HCT116 (cell line): Measurements from ENCODE around the gene TMEM178B. TPM values are rescaled to one million over a fixed set of nuclear protein-coding genes. Genes with fewer than 3 reads are reported as not detected.

ENCODE experiments used
- ATAC-seq: fragments of 200-7000 bp; cut with Tn5 transposase; 2 replicates; pipeline ENCODE4 v1.9.1; 2020; ENCODE audit warnings: mild to moderate bottlenecking, moderate library complexity
- BruUV-seq: library from RNA; stranded (reverse); fragments of 400-500 nt; replicated peaks from 2 replicates; lab custom pipeline; 2021; lab: Mats Ljungman, UMichigan
- CTCF ChIA-PET: fragments of 300-600 bp; sonication (Branson Sonifier 250); formaldehyde crosslinking; loops from one replicate; lab custom pipeline; 2021; ENCODE audit warnings: antibody characterized with exemption; lab: Charles Lee
- POLR2A ChIA-PET: fragments of 300-600, 350-600 bp; sonication (Branson Sonifier 250); formaldehyde crosslinking; loops from one replicate; lab custom pipeline; 2021; ENCODE audit warnings: antibody characterized with exemption; lab: Charles Lee
- RAD21 ChIA-PET, 2 experiments: fragments of 300-600 bp; sonication (Branson Sonifier 250); formaldehyde crosslinking; loops; one replicate each; lab custom pipeline; 2023; ENCODE audit warnings: low total read pairs in 2 of 2; ENCODE audit not compliant: uncharacterized antibody in 2 of 2, unreplicated experiment in 2 of 2, low non-redundant PET in 1 of 2; lab: Charles Lee
- DNase-seq: peaks from one replicate; pipeline ENCODE4 v3.0.0-alpha.2; 2010; ENCODE audit warnings: low read depth, low spot score
- H2AFZ ChIP-seq: fragments of 200-600 bp; shearing (Covaris generic), sonication (generic); 2 replicates; pipeline ENCODE4 v1.6.1; 2017; ENCODE audit warnings: low read depth, mixed run types, mixed read lengths, antibody characterized with exemption, low read length; ENCODE audit not compliant: poor library complexity, severe bottlenecking
- H3K27ac ChIP-seq: 2 replicates; pipeline ENCODE4 v1.5.1; 2012; ENCODE audit warnings: low read depth, low read length
- H3K27me3 ChIP-seq: fragments of 200-600 bp; sonication (generic); 2 replicates; pipeline ENCODE4 v1.6.1; 2016; ENCODE audit warnings: mixed run types, low read length, mixed read lengths; ENCODE audit not compliant: insufficient read depth
- H3K36me3 ChIP-seq, 2 experiments: fragments of 200-500 bp in 1 of 2; fragments of 200-600 bp in 1 of 2; sonication (Bioruptor generic) in 1 of 2; sonication (generic) in 1 of 2; 2 replicates each; pipeline versions ENCODE4 v1.5.1 to v1.6.1; 2014 to 2016; ENCODE audit warnings: low read length in 2 of 2, inconsistent platforms in 1 of 2, mixed read lengths in 1 of 2, mixed run types in 1 of 2; ENCODE audit not compliant: insufficient read depth in 2 of 2, control insufficient read depth in 1 of 2
- H3K4me1 ChIP-seq, 2 experiments: fragments of 200-600 bp in 1 of 2; sonication (generic) in 1 of 2; 2 replicates each; pipeline versions ENCODE4 v1.5.1 to v1.6.1; 2012 to 2017; ENCODE audit warnings: low read length in 2 of 2, inconsistent platforms in 1 of 2, mild to moderate bottlenecking in 1 of 2, mixed read lengths in 1 of 2, mixed run types in 1 of 2, moderate library complexity in 1 of 2; ENCODE audit not compliant: insufficient read depth in 2 of 2, control insufficient read depth in 1 of 2
- H3K4me2 ChIP-seq: fragments of 200-600 bp; sonication (generic); 2 replicates; pipeline ENCODE4 v1.6.1; 2017; ENCODE audit warnings: mixed run types, low read length, mixed read lengths
- H3K4me3 ChIP-seq, 2 experiments: fragments of 200-600 bp in 1 of 2; sonication (generic) in 1 of 2; replicated peaks in 1 of 2; 2 replicates each; pipeline ENCODE4 v1.5.1; 2011 to 2016; ENCODE audit warnings: low read length in 2 of 2, control low read depth in 1 of 2, low read depth in 1 of 2, mild to moderate bottlenecking in 1 of 2, mixed read lengths in 1 of 2, mixed run types in 1 of 2
- H3K79me2 ChIP-seq: fragments of 200-600 bp; sonication (generic); 2 replicates; pipeline ENCODE4 v1.6.1; 2017; ENCODE audit warnings: mild to moderate bottlenecking, mixed run types, low read length, moderate library complexity, mixed read lengths; ENCODE audit not compliant: insufficient read depth
- H3K9ac ChIP-seq: fragments of 200-600 bp; sonication (generic); 2 replicates; pipeline ENCODE4 v1.6.1; 2016; ENCODE audit warnings: low read length, mixed read lengths
- H3K9me2 ChIP-seq: fragments of 200-600 bp; sonication (generic), shearing (Covaris generic); 2 replicates; pipeline ENCODE4 v1.6.1; 2017; ENCODE audit warnings: mixed run types, mild to moderate bottlenecking, moderate library complexity; ENCODE audit not compliant: insufficient read depth
- H3K9me3 ChIP-seq, 2 experiments: fragments of 200-500 bp in 1 of 2; fragments of 200-600 bp in 1 of 2; sonication (Bioruptor generic) in 1 of 2; sonication (generic) in 1 of 2; 2 replicates each; pipeline ENCODE4 v1.6.1; 2014 to 2017; ENCODE audit warnings: low read length in 2 of 2, mixed read lengths in 2 of 2, inconsistent platforms in 1 of 2, low read depth in 1 of 2, mild to moderate bottlenecking in 1 of 2, mixed run types in 1 of 2, moderate library complexity in 1 of 2; ENCODE audit not compliant: control insufficient read depth in 1 of 2, insufficient read depth in 1 of 2
- H4K20me1 ChIP-seq: fragments of 200-600 bp; sonication (generic), shearing (Covaris generic); 2 replicates; pipeline ENCODE4 v1.6.1; 2017; ENCODE audit warnings: mixed run types, mild to moderate bottlenecking, moderate library complexity; ENCODE audit not compliant: insufficient read depth
- CBX3 ChIP-seq: IDR thresholded peaks from 2 replicates; pipeline ENCODE4 v1.6.1; 2012; ENCODE audit warnings: low read depth
- FOSL1 ChIP-seq: IDR thresholded peaks from 2 replicates; pipeline ENCODE4 v1.6.1; 2012; ENCODE audit warnings: low read depth
- JUND ChIP-seq: IDR thresholded peaks from 2 replicates; pipeline ENCODE4 v1.6.1; 2012
- POLR2AphosphoS5 ChIP-seq: IDR thresholded peaks from 2 replicates; pipeline ENCODE4 v1.6.1; 2011; ENCODE audit warnings: mild to moderate bottlenecking, low read depth, low read length, moderate library complexity
- SIN3A ChIP-seq: IDR thresholded peaks from 2 replicates; pipeline ENCODE4 v1.6.1; 2012; ENCODE audit warnings: low read depth
- SP1 ChIP-seq: IDR thresholded peaks from 2 replicates; pipeline ENCODE4 v1.6.1; 2012; ENCODE audit warnings: low read depth
- YY1 ChIP-seq: IDR thresholded peaks from 2 replicates; pipeline ENCODE4 v1.6.1; 2011; ENCODE audit warnings: low read length, low read depth, moderate library complexity, mild to moderate bottlenecking; ENCODE audit not compliant: insufficient replicate concordance; ENCODE audit errors: extremely low read depth
- ZFX ChIP-seq: fragments of 450-650 bp; IDR thresholded peaks from 2 replicates; pipeline ENCODE4 v1.6.1; 2017
- ZNF274 ChIP-seq: fragments of 200-500 bp; sonication (Bioruptor generic); IDR thresholded peaks from 2 replicates; pipeline ENCODE4 v1.6.1; 2014; ENCODE audit warnings: mild to moderate bottlenecking, low read depth, low read length, inconsistent platforms
- intact Hi-C: fragments of 100-400 bp; cut with micrococcal nuclease; formaldehyde crosslinking; loops from 2 replicates; pipeline ENCODE4 v1.10.0; 2022
- total RNA-seq: library from RNA; stranded (reverse); gene quantifications from one replicate; pipeline ENCODE4 v1.2.1, GENCODE V29; 2021; ENCODE audit not compliant: unreplicated experiment
- TF ChIP-seq, protein P1 (sequence below): IDR thresholded peaks from 2 replicates; pipeline ENCODE4 v1.6.1; 2012; ENCODE audit warnings: low read depth
- TF ChIP-seq, protein P2 (sequence below), 3 experiments: fragments of 200-600 bp in 1 of 3; sonication (generic) in 1 of 3; IDR thresholded peaks in 2 of 3; conservative IDR thresholded peaks in 1 of 3; 2 replicates each; pipeline ENCODE4 v1.5.1; 2012 to 2017; ENCODE audit warnings: low read depth in 2 of 3, low read length in 2 of 3, antibody characterized with exemption in 1 of 3, borderline replicate concordance in 1 of 3, control low read depth in 1 of 3, mild to moderate bottlenecking in 1 of 3, mixed read lengths in 1 of 3, mixed run types in 1 of 3, moderate library complexity in 1 of 3; ENCODE audit not compliant: insufficient read depth in 1 of 3
- TF ChIP-seq, protein P3 (sequence below): IDR thresholded peaks from 2 replicates; pipeline ENCODE4 v1.6.1; 2012

Gene TMEM178B
- total RNA-seq, 1 experiment from 2014 or later: 0.02 TPM

DNA sequence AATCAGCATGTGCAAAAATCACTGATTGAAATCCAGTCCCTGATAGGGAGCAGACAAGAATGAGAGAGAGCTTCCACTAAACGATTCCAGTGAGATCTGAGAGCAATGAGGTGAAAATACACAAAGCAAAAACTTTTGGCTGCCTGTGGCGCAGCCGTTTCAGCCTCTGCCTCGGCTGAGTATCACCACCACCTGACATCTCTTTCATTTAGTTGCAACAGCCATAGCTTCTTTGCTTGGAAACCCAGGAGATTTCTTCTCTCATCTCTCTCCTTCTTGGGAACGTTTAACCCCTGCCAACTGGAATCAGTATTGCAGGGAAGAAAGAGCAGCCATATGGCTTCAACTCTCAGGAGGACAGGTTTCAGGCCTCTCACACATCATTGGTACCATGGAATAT, 240.0 kb downstream of the TMEM178B start:
- H3K9me3 ChIP-seq: no peaks in the 10 kb centered on the region
- no peaks in the 10 kb centered on the region for H4K20me1 ChIP-seq
- 0 out of 2 replicates have a peak, but pooled peaks cover 2% of the 10 kb centered on the region for H3K9me2 ChIP-seq
- DNase-seq: no peak
- no peak for TF ChIP-seq CBX3
- TF ChIP-seq YY1: no peak
- TF ChIP-seq ZFX: no peak
- TF ChIP-seq, protein P1, sequence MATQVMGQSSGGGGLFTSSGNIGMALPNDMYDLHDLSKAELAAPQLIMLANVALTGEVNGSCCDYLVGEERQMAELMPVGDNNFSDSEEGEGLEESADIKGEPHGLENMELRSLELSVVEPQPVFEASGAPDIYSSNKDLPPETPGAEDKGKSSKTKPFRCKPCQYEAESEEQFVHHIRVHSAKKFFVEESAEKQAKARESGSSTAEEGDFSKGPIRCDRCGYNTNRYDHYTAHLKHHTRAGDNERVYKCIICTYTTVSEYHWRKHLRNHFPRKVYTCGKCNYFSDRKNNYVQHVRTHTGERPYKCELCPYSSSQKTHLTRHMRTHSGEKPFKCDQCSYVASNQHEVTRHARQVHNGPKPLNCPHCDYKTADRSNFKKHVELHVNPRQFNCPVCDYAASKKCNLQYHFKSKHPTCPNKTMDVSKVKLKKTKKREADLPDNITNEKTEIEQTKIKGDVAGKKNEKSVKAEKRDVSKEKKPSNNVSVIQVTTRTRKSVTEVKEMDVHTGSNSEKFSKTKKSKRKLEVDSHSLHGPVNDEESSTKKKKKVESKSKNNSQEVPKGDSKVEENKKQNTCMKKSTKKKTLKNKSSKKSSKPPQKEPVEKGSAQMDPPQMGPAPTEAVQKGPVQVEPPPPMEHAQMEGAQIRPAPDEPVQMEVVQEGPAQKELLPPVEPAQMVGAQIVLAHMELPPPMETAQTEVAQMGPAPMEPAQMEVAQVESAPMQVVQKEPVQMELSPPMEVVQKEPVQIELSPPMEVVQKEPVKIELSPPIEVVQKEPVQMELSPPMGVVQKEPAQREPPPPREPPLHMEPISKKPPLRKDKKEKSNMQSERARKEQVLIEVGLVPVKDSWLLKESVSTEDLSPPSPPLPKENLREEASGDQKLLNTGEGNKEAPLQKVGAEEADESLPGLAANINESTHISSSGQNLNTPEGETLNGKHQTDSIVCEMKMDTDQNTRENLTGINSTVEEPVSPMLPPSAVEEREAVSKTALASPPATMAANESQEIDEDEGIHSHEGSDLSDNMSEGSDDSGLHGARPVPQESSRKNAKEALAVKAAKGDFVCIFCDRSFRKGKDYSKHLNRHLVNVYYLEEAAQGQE: no peak
- no peak for TF ChIP-seq POLR2AphosphoS5
- TF ChIP-seq SIN3A: no peak
- TF ChIP-seq, protein P2, sequence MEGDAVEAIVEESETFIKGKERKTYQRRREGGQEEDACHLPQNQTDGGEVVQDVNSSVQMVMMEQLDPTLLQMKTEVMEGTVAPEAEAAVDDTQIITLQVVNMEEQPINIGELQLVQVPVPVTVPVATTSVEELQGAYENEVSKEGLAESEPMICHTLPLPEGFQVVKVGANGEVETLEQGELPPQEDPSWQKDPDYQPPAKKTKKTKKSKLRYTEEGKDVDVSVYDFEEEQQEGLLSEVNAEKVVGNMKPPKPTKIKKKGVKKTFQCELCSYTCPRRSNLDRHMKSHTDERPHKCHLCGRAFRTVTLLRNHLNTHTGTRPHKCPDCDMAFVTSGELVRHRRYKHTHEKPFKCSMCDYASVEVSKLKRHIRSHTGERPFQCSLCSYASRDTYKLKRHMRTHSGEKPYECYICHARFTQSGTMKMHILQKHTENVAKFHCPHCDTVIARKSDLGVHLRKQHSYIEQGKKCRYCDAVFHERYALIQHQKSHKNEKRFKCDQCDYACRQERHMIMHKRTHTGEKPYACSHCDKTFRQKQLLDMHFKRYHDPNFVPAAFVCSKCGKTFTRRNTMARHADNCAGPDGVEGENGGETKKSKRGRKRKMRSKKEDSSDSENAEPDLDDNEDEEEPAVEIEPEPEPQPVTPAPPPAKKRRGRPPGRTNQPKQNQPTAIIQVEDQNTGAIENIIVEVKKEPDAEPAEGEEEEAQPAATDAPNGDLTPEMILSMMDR (IDR thresholded peaks at IDR 0.05 in 2 of 3, conservative IDR thresholded peaks at IDR 0.05 in 1 of 3; ENCODE audit: borderline replicate concordance in 1 of 3, insufficient read depth in 1 of 3, low read depth in 2 of 3, low read length in 2 of 3): no peak
- TF ChIP-seq JUND: no peak
- TF ChIP-seq FOSL1: no peak
- no peak for TF ChIP-seq SP1
- TF ChIP-seq, protein P3, sequence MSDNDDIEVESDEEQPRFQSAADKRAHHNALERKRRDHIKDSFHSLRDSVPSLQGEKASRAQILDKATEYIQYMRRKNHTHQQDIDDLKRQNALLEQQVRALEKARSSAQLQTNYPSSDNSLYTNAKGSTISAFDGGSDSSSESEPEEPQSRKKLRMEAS: no peak
- TF ChIP-seq ZNF274: no peak
- H3K4me2 ChIP-seq: no peak overlapping the region
- no TSS peak for BruUV-seq
- H2AFZ ChIP-seq: no peak overlapping the region
- ChIA-PET RAD21 (no interaction called here), CTCF (no interaction called here), POLR2A (no interaction called here)
- no peaks in the 10 kb centered on the region for H3K36me3 ChIP-seq
- H3K9ac ChIP-seq: no peak overlapping the region
- intact Hi-C loops: no loop called here
- H3K4me3 ChIP-seq: no peak overlapping the region
- no peak overlapping the region for H3K27ac ChIP-seq
- H3K4me1 ChIP-seq: no peaks in the 10 kb centered on the region
- H3K79me2 ChIP-seq: no peaks in the 10 kb centered on the region
- ATAC-seq: no peak
- peaks cover 26% of the 10 kb centered on the region for H3K27me3 ChIP-seq
